Neural cell (in vitro differentiated cells): ENCODE measurements around the gene MYEOV. TPM values are rescaled to one million over a fixed set of nuclear protein-coding genes. Genes with fewer than 3 reads are reported as not detected.

Experiments used
- H2AFZ ChIP-seq: fragments of 200-600, 300-800 bp; sonication (generic), shearing (Covaris generic); 2 replicates; pipeline ENCODE4 v1.6.0; 2014; ENCODE audit warnings: low read depth, mild to moderate bottlenecking, antibody characterized with exemption, low read length, moderate library complexity
- H3F3A ChIP-seq: fragments of 200-600 bp; shearing (Covaris generic); 2 replicates; pipeline ENCODE4 v1.6.1; 2016; ENCODE audit warnings: mild to moderate bottlenecking, moderate library complexity, mixed read lengths, antibody characterized with exemption, low read length; ENCODE audit not compliant: insufficient read depth, poor library complexity, severe bottlenecking
- H3K27ac ChIP-seq: fragments of 200-600, 300-800 bp; sonication (generic), shearing (Covaris generic); 2 replicates; pipeline ENCODE4 v1.5.1; 2014; ENCODE audit warnings: mild to moderate bottlenecking, low read length, moderate library complexity
- H3K27me3 ChIP-seq: fragments of 300-800, 200-600 bp; sonication (generic), shearing (Covaris generic); 2 replicates; pipeline ENCODE4 v1.6.0; 2014; ENCODE audit warnings: mild to moderate bottlenecking, low read depth, low read length, moderate library complexity; ENCODE audit not compliant: insufficient read depth
- H3K36me3 ChIP-seq: fragments of 300-800, 200-600 bp; sonication (generic), shearing (Covaris generic); 2 replicates; pipeline ENCODE4 v1.5.1; 2014; ENCODE audit warnings: mild to moderate bottlenecking, antibody characterized with exemption, low read length, moderate library complexity; ENCODE audit not compliant: insufficient read depth
- H3K4me2 ChIP-seq: fragments of 300-800, 200-600 bp; sonication (generic), shearing (Covaris generic); 2 replicates; pipeline ENCODE4 v1.6.0; 2014; ENCODE audit warnings: mild to moderate bottlenecking, low read length
- H3K4me3 ChIP-seq: fragments of 300-800, 200-600 bp; sonication (generic), shearing (Covaris generic); 2 replicates; pipeline ENCODE4 v1.5.1; 2014; ENCODE audit warnings: mild to moderate bottlenecking, low read length, moderate library complexity
- H3K79me2 ChIP-seq: fragments of 200-600 bp; shearing (Covaris generic); replicated peaks from 2 replicates; pipeline ENCODE4 v1.6.0; 2014; ENCODE audit warnings: mild to moderate bottlenecking, low read length, moderate library complexity; ENCODE audit not compliant: insufficient read depth
- H3K9ac ChIP-seq: fragments of 300-800, 200-600 bp; sonication (generic), shearing (Covaris generic); 2 replicates; pipeline ENCODE4 v1.6.1; 2016; ENCODE audit warnings: mild to moderate bottlenecking, low read length, mixed read lengths
- H3K9me2 ChIP-seq: fragments of 200-600 bp; shearing (Covaris generic); 2 replicates; pipeline ENCODE4 v1.6.1; 2016; ENCODE audit warnings: mild to moderate bottlenecking, low read length, mixed read lengths; ENCODE audit not compliant: insufficient read depth
- H3K9me3 ChIP-seq: fragments of 200-600, 300-800 bp; sonication (generic), shearing (Covaris generic); 2 replicates; pipeline ENCODE4 v1.6.1; 2016; ENCODE audit warnings: mild to moderate bottlenecking, mixed run types, low read length, moderate library complexity, mixed read lengths
- H4K20me1 ChIP-seq: fragments of 200-600 bp; shearing (Covaris generic); 2 replicates; pipeline ENCODE4 v1.6.1; 2016; ENCODE audit warnings: mild to moderate bottlenecking, mixed run types; ENCODE audit not compliant: insufficient read depth
- CTCF ChIP-seq: fragments of 450-650 bp; IDR thresholded peaks from 2 replicates; pipeline ENCODE4 v1.5.1; 2014; ENCODE audit warnings: antibody characterized with exemption, mild to moderate bottlenecking, moderate library complexity; ENCODE audit not compliant: poor library complexity, severe bottlenecking
- EP300 ChIP-seq: fragments of 450-650 bp; conservative IDR thresholded peaks from 2 replicates; pipeline ENCODE4 v1.6.1; 2014; ENCODE audit warnings: antibody characterized with exemption, mild to moderate bottlenecking, moderate library complexity; ENCODE audit not compliant: poor library complexity, severe bottlenecking
- EZH2 ChIP-seq: fragments of 200-600, 300-800 bp; shearing (Covaris generic), sonication (generic); IDR thresholded peaks from 2 replicates; pipeline ENCODE4 v1.6.1; 2014; ENCODE audit warnings: antibody characterized with exemption, low read length, borderline replicate concordance, mild to moderate bottlenecking; ENCODE audit not compliant: insufficient read depth, poor library complexity, severe bottlenecking
- MXI1 ChIP-seq: fragments of 450-650 bp; conservative IDR thresholded peaks from 2 replicates; pipeline ENCODE4 v1.6.1; 2014; ENCODE audit warnings: antibody characterized with exemption, mild to moderate bottlenecking; ENCODE audit not compliant: poor library complexity, severe bottlenecking
- POLR2AphosphoS5 ChIP-seq: IDR thresholded peaks from 2 replicates; pipeline ENCODE4 v1.6.1; 2012
- RAD21 ChIP-seq: fragments of 450-650 bp; conservative IDR thresholded peaks from 2 replicates; pipeline ENCODE4 v1.6.1; 2014; ENCODE audit warnings: antibody characterized with exemption, mild to moderate bottlenecking, moderate library complexity
- REST ChIP-seq: IDR thresholded peaks from 2 replicates; pipeline ENCODE4 v1.6.1; 2012; ENCODE audit warnings: borderline replicate concordance
- SMC3 ChIP-seq: fragments of 450-650 bp; conservative IDR thresholded peaks from 2 replicates; pipeline ENCODE4 v1.6.1; 2014; ENCODE audit warnings: antibody characterized with exemption, mild to moderate bottlenecking, moderate library complexity; ENCODE audit not compliant: poor library complexity
- TAF1 ChIP-seq: IDR thresholded peaks from 2 replicates; pipeline ENCODE4 v1.6.1; 2012; ENCODE audit warnings: low read depth
- polyA plus RNA-seq: library from polyadenylated mRNA; depleted of rRNA; stranded (reverse); fragments of >200 nt; gene quantifications from 2 replicates; pipeline ENCODE4 v1.2.3, GENCODE V29; 2014

MYEOV gene
- polyA plus RNA-seq, 1 donor from 2014 or later, result not detected

DNA sequence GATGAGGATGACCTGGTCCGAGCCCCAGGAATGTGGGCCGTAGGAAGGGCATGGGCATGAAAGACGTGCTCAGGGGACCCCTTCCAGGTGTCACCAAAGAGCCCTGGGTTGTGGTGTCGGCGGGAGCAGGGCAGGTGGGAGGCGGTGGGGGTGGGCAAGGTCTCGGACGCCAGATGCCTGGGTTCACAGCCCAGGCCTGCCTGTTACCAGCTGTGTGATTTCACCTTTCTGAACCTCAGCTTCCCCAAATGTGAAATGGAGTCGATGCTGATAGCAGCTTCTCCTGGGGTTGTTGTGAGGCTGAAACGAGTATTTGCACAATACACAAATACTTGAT is 42.9 kb upstream of the MYEOV start:
- TF ChIP-seq EP300 (no peak), EZH2 (no peak), CTCF (no peak), SMC3 (no peak), MXI1 (no peak), TAF1 (no peak), REST (no peak), POLR2AphosphoS5 (no peak), RAD21 (no peak)
- Histone ChIP-seq H4K20me1 (no peaks in the 10 kb centered on the region), H3F3A (no peaks in the 10 kb centered on the region), H3K9me2 (no peaks in the 10 kb centered on the region), H3K9me3 (no peaks in the 10 kb centered on the region), H3K27me3 (no peaks in the 10 kb centered on the region), H3K4me3 (no peak overlapping the region), H2AFZ (no peak overlapping the region), H3K9ac (no peak overlapping the region), H3K36me3 (no peaks in the 10 kb centered on the region), H3K4me2 (no peak overlapping the region), H3K27ac (no peak overlapping the region), H3K79me2 (no peaks in the 10 kb centered on the region)

GRCh38 chr11:69251639-69252489 is 42.1 kb upstream of the MYEOV start:
- Histone ChIP-seq H3K27me3 (no peaks in the 10 kb centered on the region), H3K9me2 (no peaks in the 10 kb centered on the region), H3K4me3 (no peak overlapping the region), H3K36me3 (no peaks in the 10 kb centered on the region), H3K79me2 (no peaks in the 10 kb centered on the region), H3K9ac (no peak overlapping the region), H3K9me3 (no peaks in the 10 kb centered on the region), H3F3A (no peaks in the 10 kb centered on the region), H4K20me1 (no peaks in the 10 kb centered on the region), H3K4me2 (no peak overlapping the region), H2AFZ (no peak overlapping the region), H3K27ac (no peak overlapping the region)
- TF ChIP-seq TAF1, result no peak
- no peak for TF ChIP-seq RAD21
- TF ChIP-seq REST, result no peak
- TF ChIP-seq CTCF, result no peak
- no peak for TF ChIP-seq POLR2AphosphoS5
- TF ChIP-seq MXI1, result no peak
- no peak for TF ChIP-seq SMC3
- TF ChIP-seq EP300, result no peak
- TF ChIP-seq EZH2, result no peak
